Endometrial microvascular endothelial cells (primary cell): ENCODE data around the gene PLP1. TPM values are rescaled to one million over a fixed set of nuclear protein-coding genes. Genes with fewer than 3 reads are reported as not detected.
"Not testable (repeated sequence)": the region's sequence is repeated elsewhere in the genome, so short reads cannot be mapped to it uniquely, and the experiment has no call there.

Source experiments
- in situ Hi-C: cut with HindIII; loops from 2 replicates; pipeline ENCODE4 v1.10.0; 2017; ENCODE audit warnings: low sequenced_read_pairs, low pct_unique_long_range_greater_than_20kb; ENCODE audit errors: inconsistent ontology term
- total RNA-seq: library from RNA; depleted of rRNA; stranded (reverse); fragments of >200 nt; gene quantifications from one replicate; pipeline ENCODE4 v1.2.3, GENCODE V29; 2015; ENCODE audit errors: inconsistent ontology term

The PLP1 gene
- total RNA-seq, 1 donor from 2014 or later = not detected

DNA sequence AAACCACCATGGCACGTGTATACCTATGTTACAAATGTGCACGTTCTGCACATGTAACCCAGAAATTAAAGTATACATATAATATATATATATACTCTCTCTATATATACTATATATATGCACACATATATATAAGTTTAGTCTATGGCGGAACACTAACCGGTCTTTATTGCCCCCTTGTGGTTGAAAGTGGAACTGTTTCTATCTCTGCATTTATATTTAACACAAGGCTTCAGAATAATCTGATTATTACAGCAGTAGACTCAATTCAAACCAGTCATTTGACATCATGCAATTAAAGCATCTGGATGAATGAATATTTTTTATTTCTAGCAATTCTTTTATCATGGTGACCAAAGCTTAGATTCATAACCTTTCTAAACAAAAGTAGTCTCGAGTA, 40.9 kb downstream of the PLP1 start:
- in situ Hi-C loops = no loop called here

DNA sequence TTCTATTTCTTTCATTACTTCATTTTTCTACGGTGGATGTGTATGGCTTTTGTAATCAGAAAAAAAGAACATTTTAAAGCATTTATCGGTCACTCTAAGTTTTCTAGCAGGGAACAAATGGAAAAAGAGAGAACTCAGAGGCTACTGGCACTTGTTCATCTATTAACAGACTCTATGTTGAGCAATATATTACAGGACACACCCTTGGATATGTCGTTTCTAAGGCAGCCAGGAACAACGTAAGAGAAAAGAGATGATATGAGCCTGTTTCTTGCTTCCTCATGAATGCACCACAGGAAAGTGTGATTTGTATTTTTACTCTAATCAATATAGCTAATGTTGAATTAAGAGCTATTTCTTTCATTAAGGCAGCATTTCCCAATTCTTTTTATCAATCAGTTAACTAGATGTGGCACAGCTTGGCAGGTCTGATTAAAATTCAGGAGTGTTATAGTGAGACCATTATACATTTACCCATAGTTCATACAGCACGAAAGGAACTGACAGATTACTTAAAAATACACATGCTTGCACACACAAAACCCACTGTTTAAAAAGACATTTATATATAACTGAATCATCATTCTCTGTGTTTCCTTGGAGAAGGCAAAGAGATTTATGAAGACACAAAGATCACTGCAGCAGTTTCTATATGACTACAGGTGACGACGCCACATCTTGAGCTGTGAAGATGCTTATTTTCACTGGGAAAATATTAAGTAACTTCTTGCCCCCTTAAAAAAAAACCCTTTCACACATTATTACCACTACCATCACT, 42.4 kb downstream of the PLP1 start:
- in situ Hi-C loops = no loop called here

DNA sequence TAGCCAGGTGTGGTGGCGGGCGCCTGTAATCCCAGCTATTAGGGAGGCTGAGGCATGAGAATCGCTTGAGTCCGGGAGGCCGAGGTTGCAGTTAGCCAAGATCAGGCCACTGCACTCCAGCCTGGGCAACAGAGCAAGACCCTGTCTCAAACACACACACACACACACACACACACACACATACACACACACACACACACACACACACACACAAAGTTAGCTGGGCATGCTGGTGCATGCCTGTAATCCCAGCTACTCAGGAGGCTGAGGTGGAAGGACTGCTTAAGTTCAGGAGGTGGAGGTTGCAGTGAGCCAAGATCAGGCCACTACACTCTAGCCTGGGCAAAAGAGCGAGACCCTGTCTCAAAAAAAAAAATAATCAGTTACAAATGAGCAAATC, 44.2 kb downstream of the PLP1 start:
- in situ Hi-C loops = not testable (repeated sequence)

DNA sequence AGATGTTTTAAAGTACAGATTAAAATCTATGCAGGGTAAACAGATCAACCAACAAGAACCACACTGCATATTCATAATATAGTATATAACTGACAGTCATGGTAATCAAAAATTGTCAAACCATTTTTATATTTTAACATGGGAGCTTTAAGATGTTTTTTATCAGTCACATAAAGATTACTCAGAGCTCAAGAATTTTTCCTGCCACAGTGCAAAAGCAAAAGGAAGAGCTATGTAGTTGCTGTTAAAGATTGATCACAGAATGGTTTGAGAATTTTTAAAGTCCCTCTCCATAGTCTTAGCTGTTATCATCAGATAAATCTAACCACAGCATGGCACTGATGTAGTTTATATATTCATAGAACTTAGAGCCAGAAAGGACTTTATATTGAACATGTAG, 47.0 kb downstream of the PLP1 start:
- in situ Hi-C loops = no loop called here

DNA sequence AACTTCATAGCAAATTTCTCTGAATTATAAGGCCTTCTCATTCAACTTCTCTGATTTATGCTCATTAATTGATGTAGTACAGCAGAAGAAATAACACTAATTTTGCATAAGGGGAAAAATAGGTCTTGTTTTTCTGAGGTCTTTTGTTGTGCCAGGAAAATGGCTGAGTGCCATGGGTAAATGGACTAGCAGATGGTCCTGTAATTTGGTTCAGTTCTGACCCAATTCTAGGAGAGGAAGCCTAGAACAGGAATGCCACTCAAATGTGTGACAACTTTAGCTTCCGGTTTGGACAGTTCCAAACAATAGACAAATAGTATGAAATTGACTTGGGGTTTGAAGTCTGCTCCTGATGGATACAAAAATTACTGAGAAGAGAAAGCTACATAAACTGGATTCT, 49.2 kb downstream of the PLP1 start:
- in situ Hi-C loops = no loop called here

DNA sequence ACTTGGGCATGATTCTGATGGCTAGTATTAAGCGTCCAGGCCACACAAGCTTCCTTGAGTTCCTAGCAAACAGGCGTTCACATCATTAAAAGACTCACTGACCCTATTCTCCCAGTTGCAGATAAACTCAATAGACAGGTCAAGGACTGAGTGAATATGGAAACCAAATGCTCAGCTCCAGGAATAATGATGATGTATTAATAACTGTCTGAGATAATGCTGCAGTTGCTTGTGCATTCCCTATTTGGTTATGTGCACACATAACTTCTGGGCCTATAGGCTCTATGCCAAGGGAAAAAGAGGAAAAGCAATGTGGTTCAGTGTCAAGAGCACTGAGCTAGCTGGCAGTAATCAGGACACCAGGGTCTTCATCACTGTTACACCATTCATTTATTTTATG, 51.9 kb downstream of the PLP1 start:
- in situ Hi-C loops = no loop called here

DNA sequence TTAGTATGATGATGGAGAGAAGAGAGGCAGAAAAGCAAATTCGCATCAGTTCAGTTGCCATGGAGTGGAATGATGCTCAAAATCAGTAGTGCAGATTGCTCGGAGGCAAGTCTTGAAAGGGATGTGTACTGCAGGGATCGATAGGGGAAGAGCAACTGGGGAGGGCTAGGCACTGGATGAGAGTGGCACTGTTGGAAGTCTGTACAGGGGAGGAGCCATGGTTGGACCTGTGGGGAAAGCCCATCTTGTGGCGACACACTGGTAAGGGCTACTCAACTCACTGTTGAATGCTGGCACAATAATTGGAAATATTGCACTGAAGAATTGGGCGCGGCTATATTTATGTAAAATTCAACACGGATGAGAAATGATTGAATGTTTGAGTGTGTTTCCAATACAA, 54.2 kb downstream of the PLP1 start:
- in situ Hi-C loops = no loop called here

DNA sequence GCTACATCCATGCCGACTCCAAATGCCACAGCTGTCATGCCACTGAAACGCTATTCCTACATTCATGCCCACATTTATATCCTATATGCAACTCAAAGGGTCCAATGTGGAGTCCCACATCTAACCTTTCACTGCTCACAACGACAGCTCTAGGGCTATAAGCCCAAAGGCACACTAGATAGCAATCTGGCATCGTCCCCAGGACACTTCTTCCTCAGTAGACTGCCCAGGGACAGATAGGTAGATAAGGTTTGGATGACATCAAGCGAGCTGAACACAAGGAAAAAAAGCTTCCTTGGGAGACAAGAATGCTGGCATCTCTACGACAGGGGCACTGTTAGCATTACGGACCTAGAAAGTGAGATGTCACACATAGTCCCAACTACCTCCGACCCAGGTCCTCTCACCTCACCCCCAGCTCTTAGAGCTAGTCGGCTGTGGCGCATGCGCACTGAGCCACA, 54.7 kb downstream of the PLP1 start:
- in situ Hi-C loops = no loop called here

DNA sequence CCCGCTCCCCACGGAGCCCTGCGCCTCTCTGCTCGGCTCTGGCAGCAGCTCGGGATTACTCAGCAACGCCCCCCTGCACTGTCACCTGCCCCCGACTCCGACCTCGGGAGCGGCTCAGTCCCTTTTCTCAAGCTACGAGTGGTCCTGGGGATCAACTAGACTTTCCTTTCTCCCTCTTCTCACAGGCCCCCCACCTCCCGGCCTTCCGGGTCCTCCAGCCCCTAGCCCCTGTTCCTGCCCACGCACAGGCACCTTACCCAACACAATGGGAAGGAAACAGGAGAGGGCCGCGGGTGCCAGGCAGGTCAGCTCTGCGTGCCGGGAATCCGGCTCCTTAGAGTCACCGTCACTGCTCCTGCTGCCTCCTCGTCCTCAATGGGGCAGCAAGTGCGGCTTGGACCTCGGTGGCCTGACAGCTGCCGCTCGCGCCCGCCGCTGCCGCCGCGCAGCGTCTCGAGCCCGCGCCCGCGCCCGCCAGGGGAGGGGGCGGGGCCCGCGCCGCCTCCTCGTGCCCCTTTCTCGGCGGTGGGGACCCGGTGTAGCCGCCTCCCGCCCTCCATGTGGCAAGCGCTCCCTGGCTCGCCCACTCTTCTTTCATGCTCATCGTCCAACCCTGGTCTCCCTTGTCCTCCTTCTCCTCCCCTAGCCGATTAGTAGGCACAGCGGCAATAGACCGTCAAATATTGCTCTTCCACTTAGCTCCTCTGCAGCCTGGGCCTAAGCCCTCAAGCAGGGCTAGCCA, 55.3 kb downstream of the PLP1 start, which contains the start of gene RAB9B:
Gene RAB9B (minus strand): TSS at position 455 of the 742 bp plus-strand sequence. CDS start 6,473 bp downstream, outside the sequence.
- in situ Hi-C loops = no loop called here

DNA sequence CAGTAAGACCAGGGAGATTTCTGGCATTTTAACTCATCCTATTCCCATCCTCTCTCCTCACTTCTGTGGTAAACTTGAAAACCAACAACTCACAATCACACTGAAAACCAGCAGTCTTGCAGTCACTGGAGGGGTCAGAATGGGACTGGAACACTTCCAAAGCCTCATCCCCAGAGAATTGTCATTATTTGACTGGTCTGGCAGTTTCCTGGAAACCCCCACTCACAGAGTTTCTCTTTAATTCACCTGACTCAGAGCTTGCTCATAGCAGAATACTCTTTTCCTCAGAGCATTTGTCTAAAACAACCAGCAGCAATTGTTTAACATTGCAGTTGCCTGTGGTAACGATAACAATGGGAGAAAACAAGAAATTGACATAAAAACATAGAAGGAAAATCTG, 62.8 kb downstream of the PLP1 start:
- in situ Hi-C loops = no loop called here

Other genes starting within 250 kb of the PLP1 start
- 25.8 TPM for gene TCEAL4, start 191.3 kb upstream of the PLP1 start, total RNA-seq
- 13.9 TPM for gene TCEAL3, start 168.9 kb upstream of the PLP1 start, total RNA-seq
- gene TCEAL1, start 147.9 kb upstream of the PLP1 start, total RNA-seq = 36.1 TPM
- gene MORF4L2, start 90.1 kb upstream of the PLP1 start, total RNA-seq = 385 TPM
- not detected for gene TMEM31, start 65.9 kb upstream of the PLP1 start, total RNA-seq
- gene RAB9B, start 55.4 kb downstream of the PLP1 start, total RNA-seq = 0.46 TPM
- 1.6 TPM for gene TMSB15B, start 185.8 kb downstream of the PLP1 start, total RNA-seq
- not detected for gene H2BW1, start 236.9 kb downstream of the PLP1 start, total RNA-seq